H1 (cell line): Measurements from ENCODE around the gene NMU. TPM values are rescaled to one million over a fixed set of nuclear protein-coding genes. Genes with fewer than 3 reads are reported as not detected.

ENCODE experiments used
- CHD7 ChIP-seq: fragments of 300-600 bp; sonication (generic); IDR thresholded peaks from 2 replicates; pipeline ENCODE4 v1.7.1; 2012; ENCODE audit warnings: low read length, moderate library complexity, mild to moderate bottlenecking, inconsistent platforms; ENCODE audit not compliant: insufficient replicate concordance
- polyA plus RNA-seq, 7 experiments: library from polyadenylated mRNA; depleted of rRNA in 3 of 7; stranded (reverse) in 5 of 7; unstranded in 2 of 7; fragments of >200 nt in 5 of 7; fragments of 200-250 nt in 2 of 7; gene quantifications; 1 replicate in 5 of 7; 2 replicates in 1 of 7; 4 replicates in 1 of 7; pipeline versions ENCODE4 v1.2.1 to v1.2.3, GENCODE V29; 2011 to 2013; ENCODE audit warnings: missing spikeins in 2 of 7, mixed read lengths in 2 of 7
- total RNA-seq: library from RNA; stranded (reverse); fragmentation: NEBNext Ultra II Directional; extraction: Animal tissue kit (Norgen Biotek cat#: 25700); gene quantifications from 2 replicates; pipeline ENCODE4 v1.2.1, GENCODE V29; 2021

Gene NMU
- total and polyA plus RNA-seq, 2 of the 8 experiments (the other 6 are each of a cell fraction or from before 2014, with no cell fraction given) = 30.5 to 50.4 TPM

GRCh38 chr4:55673424-55673823, 37.3 kb upstream of the NMU start (continued):
- TF ChIP-seq CHD7 = no peak
